Neutrophil (primary cell): ENCODE measurements around the gene KRT75.

Source experiments
- H3K27ac ChIP-seq: fragments of 200-600 bp; sonication (generic); 2 replicates; pipeline ENCODE4 v1.5.1; 2016; ENCODE audit warnings: mild to moderate bottlenecking, moderate library complexity
- H3K27me3 ChIP-seq: fragments of 200-600 bp; sonication (generic); 2 replicates; pipeline ENCODE4 v1.6.0; 2016; ENCODE audit warnings: mild to moderate bottlenecking
- H3K36me3 ChIP-seq: fragments of 200-600 bp; sonication (generic); 2 replicates; pipeline ENCODE4 v1.5.1; 2017
- H3K4me1 ChIP-seq, 2 experiments: fragments of 200-600 bp in 1 of 2; sonication (generic) in 1 of 2; 1 replicate in 1 of 2; 2 replicates in 1 of 2; pipeline versions ENCODE4 v1.5.1 to v1.6.1; 2013 to 2016; ENCODE audit warnings: low read depth in 1 of 2, low read length in 1 of 2, mild to moderate bottlenecking in 1 of 2, moderate library complexity in 1 of 2; ENCODE audit not compliant: control insufficient read depth in 1 of 2, insufficient read depth in 1 of 2
- H3K4me3 ChIP-seq, 2 experiments: fragments of 200-600 bp in 1 of 2; sonication (generic) in 1 of 2; 1 replicate in 1 of 2; 2 replicates in 1 of 2; pipeline ENCODE4 v1.5.1; 2013 to 2016; ENCODE audit warnings: low read depth in 1 of 2, low read length in 1 of 2, mild to moderate bottlenecking in 1 of 2, moderate library complexity in 1 of 2
- H3K9me3 ChIP-seq: fragments of 200-600 bp; sonication (generic); 2 replicates; pipeline ENCODE4 v1.5.1; 2016
- TF ChIP-seq, protein P1 (sequence below): fragments of 200-600 bp; sonication (generic); IDR thresholded peaks from 2 replicates; pipeline ENCODE4 v1.5.1; 2016; ENCODE audit warnings: antibody characterized with exemption

KRT75 gene

DNA sequence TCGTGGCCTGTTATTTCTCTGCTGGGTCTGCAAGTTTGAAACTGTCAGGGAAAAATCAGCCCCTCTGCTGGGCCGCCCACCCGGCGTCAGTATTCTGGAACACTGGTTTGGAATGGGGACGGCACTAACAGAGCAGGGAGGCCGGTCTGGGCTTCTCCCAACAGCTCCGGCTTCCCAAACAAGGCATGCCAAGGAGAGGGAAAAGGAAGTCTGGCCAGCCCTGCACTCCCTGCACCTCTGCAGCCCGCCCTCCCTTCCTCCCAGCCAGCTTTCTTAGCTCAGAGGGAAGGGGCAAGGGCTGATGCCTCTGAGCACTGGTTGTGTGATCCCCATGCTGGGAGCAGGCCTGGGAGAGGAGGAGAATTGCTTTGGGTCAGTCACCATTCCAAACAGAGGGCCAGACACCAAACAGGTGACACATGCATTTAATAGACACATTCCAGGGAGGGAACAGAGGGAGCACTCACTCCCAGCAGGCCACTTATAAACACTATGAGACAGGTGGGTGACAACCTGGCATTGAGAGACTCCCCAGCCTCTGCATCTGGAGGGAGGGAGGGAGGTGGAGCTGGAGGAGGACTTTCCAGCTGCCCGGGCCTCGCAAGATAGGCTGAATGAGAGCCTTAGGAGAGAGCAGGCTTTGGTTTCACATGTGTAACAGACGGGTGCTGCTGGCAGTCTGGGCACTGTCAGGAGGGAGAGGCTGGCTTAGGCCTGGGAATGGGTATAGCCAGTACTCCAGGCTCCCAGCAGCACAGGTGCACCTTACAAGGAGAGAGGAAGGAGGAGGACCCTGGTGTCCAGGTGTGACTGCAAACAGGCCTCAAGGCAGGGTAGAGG lies 10.3 kb downstream of the KRT75 start:
- TF ChIP-seq, protein P1, sequence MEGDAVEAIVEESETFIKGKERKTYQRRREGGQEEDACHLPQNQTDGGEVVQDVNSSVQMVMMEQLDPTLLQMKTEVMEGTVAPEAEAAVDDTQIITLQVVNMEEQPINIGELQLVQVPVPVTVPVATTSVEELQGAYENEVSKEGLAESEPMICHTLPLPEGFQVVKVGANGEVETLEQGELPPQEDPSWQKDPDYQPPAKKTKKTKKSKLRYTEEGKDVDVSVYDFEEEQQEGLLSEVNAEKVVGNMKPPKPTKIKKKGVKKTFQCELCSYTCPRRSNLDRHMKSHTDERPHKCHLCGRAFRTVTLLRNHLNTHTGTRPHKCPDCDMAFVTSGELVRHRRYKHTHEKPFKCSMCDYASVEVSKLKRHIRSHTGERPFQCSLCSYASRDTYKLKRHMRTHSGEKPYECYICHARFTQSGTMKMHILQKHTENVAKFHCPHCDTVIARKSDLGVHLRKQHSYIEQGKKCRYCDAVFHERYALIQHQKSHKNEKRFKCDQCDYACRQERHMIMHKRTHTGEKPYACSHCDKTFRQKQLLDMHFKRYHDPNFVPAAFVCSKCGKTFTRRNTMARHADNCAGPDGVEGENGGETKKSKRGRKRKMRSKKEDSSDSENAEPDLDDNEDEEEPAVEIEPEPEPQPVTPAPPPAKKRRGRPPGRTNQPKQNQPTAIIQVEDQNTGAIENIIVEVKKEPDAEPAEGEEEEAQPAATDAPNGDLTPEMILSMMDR: no peak
- H3K4me3 ChIP-seq: no peak overlapping the region
- peaks cover 28% of the 10 kb centered on the region for H3K27me3 ChIP-seq
- H3K9me3 ChIP-seq: no peaks in the 10 kb centered on the region
- no peak overlapping the region for H3K27ac ChIP-seq
- no peaks in the 10 kb centered on the region for H3K4me1 ChIP-seq
- no peaks in the 10 kb centered on the region for H3K36me3 ChIP-seq

DNA sequence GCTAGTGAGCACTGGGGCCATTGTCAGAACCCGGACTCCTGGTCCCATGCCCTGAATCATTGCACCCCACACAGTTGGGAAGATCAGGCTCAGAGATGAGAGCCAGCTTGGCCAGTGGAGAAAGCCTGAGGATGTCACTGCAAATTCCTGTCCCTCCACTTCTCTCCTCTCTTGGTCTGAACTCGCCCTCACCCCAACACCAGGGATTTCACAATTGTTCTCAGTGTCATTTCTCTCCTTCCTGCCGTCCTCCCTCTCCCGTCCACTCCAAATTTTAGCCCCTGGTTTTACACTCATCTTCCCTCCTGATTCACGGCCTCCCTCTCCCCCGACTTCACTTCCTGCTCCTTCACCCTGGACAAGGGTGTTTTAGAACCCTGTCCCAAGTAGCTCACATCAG lies 11.1 kb downstream of the KRT75 start:
- Histone ChIP-seq H3K9me3 (no peaks in the 10 kb centered on the region), H3K27me3 (peaks cover 28% of the 10 kb centered on the region), H3K4me1 (no peaks in the 10 kb centered on the region), H3K36me3 (no peaks in the 10 kb centered on the region), H3K27ac (no peak overlapping the region), H3K4me3 (no peak overlapping the region)
- TF ChIP-seq, protein P1: no peak

DNA sequence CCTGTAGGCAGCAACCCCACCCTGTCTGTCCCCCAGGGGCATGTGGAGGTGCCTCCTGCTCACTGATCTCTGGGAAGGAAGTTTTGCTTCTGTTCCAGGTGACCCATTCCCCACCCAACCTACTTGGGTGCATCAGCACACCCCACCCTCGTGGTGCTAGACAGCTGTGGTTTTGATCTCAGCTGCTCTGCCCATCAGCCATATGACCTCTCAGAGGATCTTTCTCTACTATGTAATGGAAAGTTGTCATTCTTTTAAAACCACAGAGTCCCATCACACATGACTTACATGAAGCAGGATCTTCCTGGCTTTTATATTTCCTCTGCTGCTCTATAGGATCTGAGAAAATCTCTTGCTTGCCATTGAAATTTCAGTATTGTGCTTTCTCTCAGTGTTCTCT lies 14.5 kb downstream of the KRT75 start:
- Histone ChIP-seq H3K4me3 (no peak overlapping the region), H3K4me1 (no peaks in the 10 kb centered on the region), H3K9me3 (no peaks in the 10 kb centered on the region), H3K27me3 (peaks cover 21% of the 10 kb centered on the region), H3K36me3 (no peaks in the 10 kb centered on the region), H3K27ac (no peak overlapping the region)
- TF ChIP-seq, protein P1: no peak

DNA sequence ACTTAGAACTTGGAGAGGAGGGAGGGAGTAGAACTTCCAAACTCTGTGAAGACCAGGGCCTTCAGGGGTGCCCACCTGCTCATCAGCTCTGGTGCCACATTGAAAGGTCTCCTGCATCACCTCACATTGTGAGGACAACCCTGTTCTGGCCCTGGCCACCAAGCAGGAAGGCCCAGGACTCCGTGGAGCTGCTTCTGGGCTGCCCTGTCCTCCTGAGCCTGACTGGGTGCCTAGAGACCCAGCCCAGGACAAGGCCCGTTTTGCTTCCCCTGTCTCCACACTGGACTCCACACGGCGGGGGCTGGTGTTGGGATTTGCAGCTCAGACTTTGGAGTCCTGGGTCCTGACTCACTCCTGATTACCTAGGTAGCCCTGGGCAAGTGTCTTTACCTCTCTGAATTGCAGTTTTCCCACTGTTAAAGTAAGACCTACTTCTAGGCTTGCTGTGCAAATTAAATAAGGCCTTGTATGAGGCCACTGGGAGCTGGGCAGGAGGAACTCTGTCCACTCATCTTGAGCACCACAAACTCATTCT lies 15.5 kb downstream of the KRT75 start:
- Histone ChIP-seq H3K27ac (no peak overlapping the region), H3K9me3 (no peaks in the 10 kb centered on the region), H3K4me3 (no peak overlapping the region), H3K27me3 (peaks cover 24% of the 10 kb centered on the region), H3K4me1 (no peaks in the 10 kb centered on the region), H3K36me3 (no peaks in the 10 kb centered on the region)
- TF ChIP-seq, protein P1: no peak

DNA sequence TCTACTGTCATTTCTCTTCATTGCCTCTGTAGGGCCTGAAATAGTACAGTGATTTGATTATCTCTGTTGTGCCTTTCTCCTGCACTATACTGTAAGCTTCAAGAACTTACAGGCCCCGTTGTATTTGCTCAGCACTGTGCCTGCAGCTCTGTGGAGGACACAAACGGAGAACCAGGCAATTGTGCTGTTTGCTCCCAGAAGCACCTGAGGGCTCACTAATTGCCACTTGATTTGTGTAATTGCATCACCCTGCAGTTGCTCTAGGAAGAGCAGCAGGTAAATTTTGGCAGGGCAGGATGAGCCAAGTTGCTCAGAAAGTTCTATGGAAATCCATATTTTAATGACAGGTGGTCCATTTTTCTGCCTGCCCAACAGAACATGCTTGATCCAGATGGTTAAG lies 16.4 kb downstream of the KRT75 start:
- TF ChIP-seq, protein P1: no peak
- Histone ChIP-seq H3K27ac (no peak overlapping the region), H3K9me3 (no peaks in the 10 kb centered on the region), H3K4me3 (no peak overlapping the region), H3K27me3 (peaks cover 24% of the 10 kb centered on the region), H3K4me1 (no peaks in the 10 kb centered on the region), H3K36me3 (no peaks in the 10 kb centered on the region)
